Suppressor macrophage treated with lipopolysaccharide for 4 hours (primary cell): Measurements from ENCODE around the gene IGFBPL1.
"Not testable (repeated sequence)": the region's sequence is repeated elsewhere in the genome, so short reads cannot be mapped to it uniquely, and the experiment has no call there.

Experiments used
- DNase-seq: peaks from one replicate; pipeline ENCODE4 v3.0.0-alpha.2; 2020

The IGFBPL1 gene

GRCh38 chr9:38423973-38424843 is at the start of gene IGFBPL1:
Gene IGFBPL1 (minus strand): TSS chr9:38424454. CDS start chr9:38424424, 30 bp downstream.
- DNase-seq, result peak; percentile 11

- not testable (repeated sequence) for DNase-seq
These were observed 48.5 kb upstream of the IGFBPL1 start for GRCh38 chr9:38472583-38473249.

GRCh38 chr9:38467404-38467803 is 43.1 kb upstream of the IGFBPL1 start:
- DNase-seq, result no peak

GRCh38 chr9:38453835-38454234 is 29.6 kb upstream of the IGFBPL1 start:
- DNase-seq, result no peak

GRCh38 chr9:38451162-38451561 is 26.9 kb upstream of the IGFBPL1 start:
- DNase-seq, result no peak

- DNase-seq, result no peak
These were observed 23.4 kb upstream of the IGFBPL1 start for GRCh38 chr9:38447703-38448102.

GRCh38 chr9:38445154-38446043 is 21.1 kb upstream of the IGFBPL1 start:
- no peak for DNase-seq

- no peak for DNase-seq
These were observed 19.3 kb upstream of the IGFBPL1 start for GRCh38 chr9:38443597-38443996.

GRCh38 chr9:38443181-38443580 is 18.9 kb upstream of the IGFBPL1 start:
- no peak for DNase-seq

- no peak for DNase-seq
These were observed 18.3 kb upstream of the IGFBPL1 start for GRCh38 chr9:38442473-38443096.

- no peak for DNase-seq
These were observed 17.3 kb upstream of the IGFBPL1 start for GRCh38 chr9:38441347-38442085.

GRCh38 chr9:38440516-38440915 is 16.3 kb upstream of the IGFBPL1 start:
- DNase-seq, result peak; percentile 66

- no peak for DNase-seq
These were observed 15.7 kb upstream of the IGFBPL1 start for GRCh38 chr9:38439916-38440301.

GRCh38 chr9:38439291-38439915 is 15.1 kb upstream of the IGFBPL1 start:
- no peak for DNase-seq

GRCh38 chr9:38437193-38437823 is 13.1 kb upstream of the IGFBPL1 start:
- DNase-seq, result peak; percentile 23

- no peak for DNase-seq
These were observed 12.5 kb upstream of the IGFBPL1 start for GRCh38 chr9:38436708-38437107.

- DNase-seq, result no peak
These were observed 11.3 kb upstream of the IGFBPL1 start for GRCh38 chr9:38435521-38435920.

- no peak for DNase-seq
These were observed 10.6 kb upstream of the IGFBPL1 start for GRCh38 chr9:38434853-38435252.

GRCh38 chr9:38434365-38434764 is 10.1 kb upstream of the IGFBPL1 start:
- DNase-seq, result no peak

GRCh38 chr9:38432922-38433510 is 8.8 kb upstream of the IGFBPL1 start:
- DNase-seq, result peak; percentile 43

GRCh38 chr9:38431116-38431515 is 6.9 kb upstream of the IGFBPL1 start:
- DNase-seq, result no peak
